Activated CD4-positive, CD25-positive, alpha-beta regulatory T cell treated with anti-CD3 and anti-CD28 coated beads, Interleukin-2, amount 50 U/mL, for 24 hours (primary cell): ENCODE results near the gene PNPLA2.
A peak's percentile ranks its signal among the peaks of the same experiment; 100 is the strongest.

ENCODE experiments used
- ATAC-seq, 2 donors: fragments of 150-1000 bp; cut with Tn5 transposase; one replicate each; pipeline ENCODE4 v1.10.0; 2021; ENCODE audit warnings: mild to moderate bottlenecking in 1 of 2, moderate library complexity in 1 of 2

The PNPLA2 gene

DNA sequence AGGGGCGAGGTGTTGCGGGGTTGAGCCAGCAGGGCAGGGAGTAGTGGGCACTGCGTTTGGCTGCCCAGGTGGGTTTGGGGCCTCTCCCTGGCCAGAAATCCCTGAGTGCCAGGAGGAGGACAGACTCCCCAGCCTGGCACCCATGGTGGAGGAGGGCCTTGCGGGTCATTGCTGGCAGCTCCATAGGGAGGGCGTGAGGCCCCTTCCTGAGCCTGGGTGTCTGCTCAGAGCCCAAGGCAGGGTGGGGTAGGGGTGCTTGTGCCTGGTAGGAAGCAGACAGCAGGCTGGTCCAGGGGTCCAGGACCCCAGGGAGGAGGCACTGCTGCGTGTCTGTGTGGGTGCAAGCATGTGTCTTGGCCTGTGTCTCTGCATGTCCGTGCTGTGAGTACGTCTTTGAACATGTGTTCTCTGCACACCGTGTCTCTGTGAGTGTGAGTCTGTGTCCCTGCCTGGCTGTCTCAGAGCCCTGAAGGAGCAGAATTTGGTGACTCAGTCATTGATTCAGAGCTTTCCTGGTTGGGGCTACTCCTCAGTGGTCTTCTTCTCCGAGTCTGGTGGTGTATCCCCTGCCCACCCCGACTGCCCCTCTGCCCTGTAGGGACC, 27.9 kb downstream of the PNPLA2 start:
- ATAC-seq: no peak

DNA sequence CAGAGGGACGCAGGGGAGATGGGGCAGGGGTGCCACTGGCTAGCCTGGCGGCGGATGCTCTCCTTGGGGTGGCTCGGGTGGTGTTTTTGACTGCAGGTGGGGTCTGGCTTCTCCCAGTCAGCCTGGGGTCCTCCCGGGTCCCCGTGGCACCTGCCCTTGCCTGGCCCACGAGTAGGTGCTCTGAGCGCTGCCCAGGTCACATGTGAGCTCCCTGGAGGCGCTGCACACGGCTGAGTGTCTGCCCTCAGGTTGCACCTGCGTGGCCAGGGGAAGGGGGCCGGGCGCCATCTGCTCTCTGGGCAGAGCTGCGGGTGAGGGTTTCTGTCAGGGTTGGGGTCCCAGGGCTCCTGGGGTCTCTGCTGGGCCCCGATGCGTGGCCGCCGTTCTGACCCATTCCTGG, 29.2 kb downstream of the PNPLA2 start:
- no peak for ATAC-seq

DNA sequence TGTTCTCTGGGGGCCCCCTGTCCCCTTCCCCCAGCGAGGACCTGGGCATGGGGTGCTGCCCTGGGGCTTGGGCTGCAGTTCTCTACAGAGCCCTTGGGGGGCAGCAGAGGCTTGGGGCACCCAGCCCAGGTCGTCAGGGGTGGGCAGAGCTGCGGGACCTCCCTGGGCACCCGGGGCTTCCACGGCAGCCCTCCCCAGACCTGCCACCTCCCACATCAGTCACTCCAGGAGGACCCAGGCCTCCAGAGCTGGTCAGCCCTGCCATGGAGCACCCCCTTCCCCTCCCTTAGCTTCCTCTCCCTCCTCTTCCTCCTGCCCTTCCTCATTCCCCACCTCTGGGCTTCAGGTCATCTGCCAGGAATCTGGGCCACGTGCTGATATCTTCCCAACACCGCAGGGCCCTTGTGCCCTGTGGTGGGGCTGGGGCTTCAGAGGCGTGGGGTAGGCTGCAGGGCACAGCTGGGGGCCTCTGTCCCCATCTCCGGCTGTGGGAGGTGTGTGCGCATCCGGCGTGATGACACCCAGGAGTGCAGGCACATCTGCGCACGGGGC, 29.7 kb downstream of the PNPLA2 start:
- peak; percentile 63 to 65 for ATAC-seq

DNA sequence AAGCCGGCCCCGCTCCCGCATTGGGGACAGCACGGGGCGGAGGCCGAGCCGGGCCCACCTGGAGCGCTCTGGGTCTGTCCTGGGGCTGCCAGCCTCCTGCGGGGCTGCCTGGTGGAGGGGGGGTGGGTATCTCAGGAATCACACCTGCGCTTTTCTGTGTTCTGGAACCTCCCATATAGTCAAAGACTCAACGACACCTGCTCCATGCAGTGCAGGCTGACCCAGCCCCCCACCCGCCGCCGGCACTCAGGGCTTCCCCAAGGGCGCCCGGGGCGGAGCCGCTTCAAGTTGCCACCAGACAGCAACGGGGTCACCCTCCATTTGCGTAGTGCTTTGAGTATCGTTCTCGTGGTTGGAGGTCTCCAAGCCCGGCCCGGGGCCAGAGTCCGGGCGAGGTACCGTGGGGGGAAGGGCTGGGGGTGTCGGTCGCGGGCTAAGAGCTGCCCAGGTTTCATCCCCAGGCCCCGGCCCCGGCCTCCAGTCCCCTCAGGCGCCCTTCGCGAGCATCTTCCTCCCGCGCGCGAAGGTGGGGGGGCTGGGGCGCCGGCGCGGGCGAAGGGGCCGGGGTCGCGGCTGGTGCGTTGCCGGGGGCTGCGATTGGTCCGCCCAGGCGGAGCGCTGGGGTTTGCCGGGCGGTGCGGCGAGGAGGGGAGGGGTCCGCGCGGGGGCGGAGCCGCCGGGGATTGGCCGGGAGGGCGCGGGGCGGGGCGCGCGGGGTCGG, 30.6 kb downstream of the PNPLA2 start:
- peak; percentile 23 to 30 for ATAC-seq

DNA sequence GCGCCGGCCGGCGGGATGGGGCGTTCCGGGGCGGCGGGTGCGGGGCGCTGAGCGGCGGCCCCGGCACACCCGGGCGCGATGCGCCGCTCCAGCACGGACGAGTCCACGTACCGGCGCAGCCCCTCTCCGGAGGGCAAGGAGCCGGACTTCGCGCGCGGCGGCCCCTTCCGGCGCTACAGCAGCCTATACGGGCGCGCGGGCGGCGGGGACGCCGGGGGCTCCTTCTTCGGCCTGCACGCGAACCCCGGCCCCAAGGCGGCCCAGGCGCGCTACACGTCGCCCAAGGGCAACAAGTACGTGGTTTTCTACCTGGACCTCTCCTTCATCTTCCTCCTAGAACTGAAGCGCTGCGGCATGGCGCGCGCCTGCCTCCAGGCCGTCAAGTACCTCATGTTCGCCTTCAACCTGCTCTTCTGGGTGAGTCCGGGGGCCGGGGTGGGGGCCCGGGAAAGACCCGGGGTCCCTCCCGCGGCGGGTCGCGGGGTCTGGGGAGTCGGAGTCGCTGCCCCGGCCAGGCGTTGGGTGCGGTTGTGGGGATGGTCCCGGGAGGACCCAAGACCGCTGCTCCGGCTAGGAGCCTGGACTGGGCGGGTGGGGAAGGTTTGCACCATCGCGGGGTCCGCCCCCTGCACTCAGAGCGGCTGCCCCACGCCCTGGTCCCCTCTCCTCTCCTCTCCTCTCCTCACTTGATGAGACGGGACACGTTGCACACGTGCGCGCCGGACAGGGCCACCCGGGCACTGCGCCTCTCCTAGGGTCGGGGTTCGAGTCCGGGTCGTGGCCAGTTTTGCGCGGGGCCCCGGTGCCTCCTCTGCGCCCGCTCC, 31.4 kb downstream of the PNPLA2 start:
- ATAC-seq: peak in 1 of 2 donors; percentile 3

DNA sequence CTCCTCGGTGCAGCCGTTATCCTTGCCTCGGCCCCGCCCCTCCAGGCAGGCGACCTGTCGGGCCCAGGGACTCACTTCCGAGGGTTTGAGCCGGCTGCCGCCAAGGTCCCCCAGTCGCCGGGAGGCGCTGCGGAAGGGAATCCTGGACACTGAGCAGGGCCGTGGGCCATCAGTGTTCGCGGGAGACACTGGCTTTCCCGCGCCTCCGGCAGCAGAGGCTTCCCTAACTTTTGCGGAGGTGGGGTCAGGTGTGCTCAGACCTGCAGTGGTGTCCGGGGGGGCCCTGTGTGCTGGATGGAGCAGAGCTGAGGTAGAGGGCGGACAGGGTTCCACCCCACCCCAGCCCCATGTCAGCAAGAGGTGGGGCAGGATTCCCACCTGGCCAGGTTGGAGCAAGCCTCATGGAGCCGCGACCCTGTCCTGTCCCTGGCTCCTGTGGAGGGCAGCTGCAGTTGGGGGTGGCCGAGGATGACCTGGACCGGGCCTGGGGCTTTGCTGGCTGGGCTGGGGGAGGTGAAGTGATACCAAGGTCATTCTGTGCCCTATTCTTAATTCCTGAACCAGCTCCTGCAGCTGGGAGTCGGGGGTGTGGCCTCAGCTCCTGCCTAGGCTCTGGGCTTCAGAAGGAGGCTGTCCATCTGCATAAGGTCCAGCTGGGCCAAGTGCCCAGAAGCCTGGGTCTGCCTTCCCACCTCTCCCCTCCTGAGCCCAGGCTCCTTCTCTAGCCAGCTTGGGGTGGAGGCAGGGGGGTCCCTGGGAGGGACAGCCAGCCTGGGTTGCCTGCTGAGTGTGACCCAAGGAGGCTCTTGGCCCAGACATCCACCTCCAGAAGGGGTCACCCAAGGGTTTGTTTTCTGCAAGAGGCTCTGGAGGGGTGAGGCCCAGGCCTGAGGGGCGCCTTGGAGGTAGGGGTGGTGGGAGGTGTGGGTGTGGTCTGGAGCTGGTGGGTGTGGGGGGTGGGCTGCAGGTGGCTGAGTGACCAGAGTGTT, 32.4 kb downstream of the PNPLA2 start:
- ATAC-seq: no peak

DNA sequence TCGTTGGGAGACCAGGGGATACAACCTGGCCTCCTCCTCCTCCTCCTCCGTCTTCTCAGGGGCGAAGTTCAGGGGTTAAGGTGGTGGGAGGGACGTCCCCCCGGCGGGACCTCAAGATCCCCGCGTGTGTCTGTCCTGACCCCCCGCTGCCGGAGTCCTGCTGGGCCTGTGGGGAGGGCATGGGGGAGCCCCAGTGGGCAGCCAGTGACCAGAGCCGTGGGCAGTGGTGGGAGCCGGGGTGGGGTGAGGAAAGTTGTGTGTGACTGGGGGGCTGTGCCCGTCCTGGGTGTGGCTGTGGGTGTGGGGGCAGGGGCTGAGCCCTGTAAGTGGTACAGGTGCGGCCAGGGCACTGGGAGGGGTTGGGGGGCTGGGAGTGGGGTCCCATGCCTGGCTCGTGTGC, 34.0 kb downstream of the PNPLA2 start:
- no peak for ATAC-seq

DNA sequence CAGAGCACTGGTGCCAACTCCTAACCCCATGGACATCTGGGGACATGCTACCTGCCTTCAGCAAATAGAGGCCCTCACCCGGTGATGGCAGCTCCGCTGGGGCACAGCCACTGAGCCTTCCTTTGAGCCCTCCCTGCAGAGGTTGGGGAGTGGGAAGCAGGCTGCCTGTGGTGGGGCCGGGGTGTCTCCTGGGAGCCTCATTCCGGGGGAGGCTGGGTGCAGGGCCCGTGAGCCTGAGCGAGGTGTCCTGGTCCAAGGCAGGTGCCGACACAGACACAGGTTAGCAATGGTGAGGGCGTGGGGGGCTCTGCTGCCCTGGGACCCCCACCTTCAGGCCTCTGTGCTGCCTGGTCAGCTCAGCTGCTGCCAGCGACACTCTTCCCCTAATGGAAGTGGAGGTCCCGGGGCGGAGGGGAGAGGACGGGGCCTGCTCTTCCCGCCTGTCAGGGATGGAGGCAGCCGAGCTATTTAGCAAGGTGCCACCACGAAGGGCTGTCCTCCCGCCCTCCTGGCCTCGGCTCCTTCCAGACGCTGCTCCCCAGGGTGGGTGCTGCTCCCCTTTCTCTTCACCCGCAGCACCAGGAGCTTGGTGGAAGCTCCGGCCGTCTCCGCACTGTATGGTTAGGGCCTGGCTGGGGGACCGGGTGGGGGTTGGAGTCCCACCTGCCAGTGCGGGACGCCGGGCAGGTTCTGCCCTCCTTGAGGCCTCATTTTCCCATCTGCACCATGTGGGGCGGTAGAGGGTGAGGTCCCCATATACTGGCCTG, 35.2 kb downstream of the PNPLA2 start:
- ATAC-seq: no peak

DNA sequence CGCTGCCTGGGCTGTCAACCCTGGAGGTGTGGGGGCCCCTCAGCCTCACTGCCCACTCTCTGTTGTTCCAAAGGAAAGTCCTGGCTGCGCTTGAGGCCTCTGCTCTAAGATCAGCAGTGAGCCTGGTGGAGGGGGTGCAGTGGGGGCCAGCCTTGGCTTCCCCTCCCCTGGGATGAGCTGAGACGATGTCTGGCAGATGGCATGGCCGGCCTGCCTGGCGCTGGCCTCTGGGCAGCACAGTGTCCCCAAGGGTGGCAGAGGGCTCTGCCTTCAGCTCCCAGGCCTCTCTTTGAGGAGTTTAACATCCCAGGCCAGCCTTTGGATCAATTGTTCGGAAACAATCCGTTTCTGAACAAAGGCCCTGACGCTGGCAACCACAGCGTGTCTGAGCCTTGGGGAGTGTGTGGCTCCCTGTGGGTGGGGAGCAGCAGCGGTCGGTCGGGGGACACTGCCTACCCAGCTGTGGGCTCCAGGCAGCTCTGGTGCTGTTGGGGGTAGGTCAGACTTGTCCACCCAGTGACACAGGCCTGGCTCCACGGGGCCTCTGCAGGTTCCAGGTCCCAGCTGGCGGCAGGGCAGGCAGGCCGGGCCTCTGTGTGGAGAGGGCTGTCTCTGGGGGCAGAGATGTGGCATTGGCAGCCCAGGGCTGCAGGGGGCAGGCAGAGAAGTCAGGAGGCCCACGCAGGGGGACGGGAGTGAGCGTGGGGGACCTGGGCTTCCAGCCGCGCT, 36.1 kb downstream of the PNPLA2 start:
- ATAC-seq: no peak

DNA sequence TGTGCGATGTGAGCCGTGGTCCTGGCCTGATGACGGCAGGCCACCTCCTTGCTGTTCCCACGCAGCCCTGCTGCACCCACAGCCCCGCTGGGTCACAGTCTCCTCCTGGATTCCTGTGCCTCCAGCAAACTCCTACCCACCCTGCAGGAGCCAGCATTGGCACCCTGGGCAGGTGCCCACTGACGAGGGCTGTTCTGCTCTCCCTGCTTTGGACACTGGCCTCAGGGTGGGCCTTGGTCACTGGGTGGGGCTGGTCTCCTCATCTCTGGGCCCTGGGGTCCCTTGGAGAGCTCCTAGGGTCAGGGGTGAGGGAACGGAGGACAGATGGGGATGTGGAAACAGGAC, 36.6 kb downstream of the PNPLA2 start:
- no peak for ATAC-seq

DNA sequence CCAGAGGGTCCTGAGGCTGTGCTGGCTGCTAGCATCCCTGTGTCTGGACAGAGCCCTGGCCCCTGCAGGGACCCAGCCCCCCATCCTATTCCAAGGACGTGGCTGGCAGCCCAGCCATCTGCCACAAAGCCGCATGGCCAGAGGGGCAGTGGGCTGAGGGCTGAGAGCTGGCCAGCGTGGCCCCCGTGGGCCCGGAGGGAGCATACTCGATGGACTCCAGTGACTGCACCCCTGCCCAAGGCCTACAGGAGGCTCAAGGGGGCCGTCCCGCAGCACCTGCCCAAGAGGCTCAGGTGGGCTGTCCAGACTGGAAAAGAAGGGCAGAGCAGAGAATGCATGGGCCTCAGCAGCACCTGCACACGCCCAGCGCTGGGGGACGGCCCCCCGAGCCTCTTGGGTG, 37.1 kb downstream of the PNPLA2 start:
- no peak for ATAC-seq

DNA sequence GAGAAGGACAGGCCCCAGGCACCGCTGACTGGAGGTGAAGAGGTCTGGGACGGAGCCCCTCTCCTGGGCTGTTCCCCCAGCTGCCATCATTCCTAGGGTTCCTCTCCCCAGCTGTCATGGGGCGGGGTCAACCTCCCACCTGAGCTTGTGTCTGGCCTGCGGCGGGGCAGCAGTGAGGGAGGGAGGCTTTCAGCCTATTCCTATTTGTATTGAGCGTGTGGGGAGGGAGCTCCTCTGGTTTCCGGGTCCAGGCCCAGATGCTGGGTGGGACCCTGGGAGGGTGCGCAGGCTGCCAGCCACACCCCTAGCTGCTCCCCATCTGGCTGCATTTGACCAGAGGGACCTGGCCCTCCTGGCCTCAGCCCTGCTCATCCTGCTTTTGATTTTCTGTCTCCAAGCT, 37.7 kb downstream of the PNPLA2 start:
- no peak for ATAC-seq

DNA sequence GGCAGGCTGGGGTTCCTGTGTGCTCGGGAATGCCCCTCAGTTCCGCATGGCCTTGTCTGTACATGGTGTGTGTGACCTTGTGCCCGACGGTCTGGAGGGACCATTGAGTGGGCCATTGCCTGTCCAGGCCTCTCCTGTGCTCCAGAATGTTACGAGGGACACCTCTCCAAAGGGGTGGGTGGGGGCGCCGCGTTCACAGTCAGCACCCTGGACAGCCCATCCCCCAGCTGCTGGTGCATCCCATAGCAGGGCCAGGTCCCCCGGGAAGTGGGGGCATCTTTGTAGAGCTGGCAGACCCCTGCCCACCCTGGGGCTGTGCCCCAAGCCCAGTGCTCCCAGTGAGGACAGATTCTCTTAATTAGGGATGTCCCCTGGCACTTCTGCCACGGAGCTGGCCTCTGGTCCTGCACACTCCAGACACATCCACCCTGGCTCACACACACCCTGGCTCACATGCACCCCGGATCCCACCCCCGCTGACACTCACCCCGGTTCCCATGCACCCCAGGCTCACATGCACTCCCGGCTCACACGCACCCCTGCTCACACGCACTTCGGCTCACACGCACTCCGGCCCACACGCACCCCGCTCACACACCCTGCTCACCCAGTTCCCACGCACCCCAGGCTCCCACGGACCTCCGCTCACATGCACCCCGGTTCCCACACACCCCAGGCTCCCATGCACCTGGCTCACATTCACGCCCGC, 39.5 kb downstream of the PNPLA2 start:
- no peak for ATAC-seq

DNA sequence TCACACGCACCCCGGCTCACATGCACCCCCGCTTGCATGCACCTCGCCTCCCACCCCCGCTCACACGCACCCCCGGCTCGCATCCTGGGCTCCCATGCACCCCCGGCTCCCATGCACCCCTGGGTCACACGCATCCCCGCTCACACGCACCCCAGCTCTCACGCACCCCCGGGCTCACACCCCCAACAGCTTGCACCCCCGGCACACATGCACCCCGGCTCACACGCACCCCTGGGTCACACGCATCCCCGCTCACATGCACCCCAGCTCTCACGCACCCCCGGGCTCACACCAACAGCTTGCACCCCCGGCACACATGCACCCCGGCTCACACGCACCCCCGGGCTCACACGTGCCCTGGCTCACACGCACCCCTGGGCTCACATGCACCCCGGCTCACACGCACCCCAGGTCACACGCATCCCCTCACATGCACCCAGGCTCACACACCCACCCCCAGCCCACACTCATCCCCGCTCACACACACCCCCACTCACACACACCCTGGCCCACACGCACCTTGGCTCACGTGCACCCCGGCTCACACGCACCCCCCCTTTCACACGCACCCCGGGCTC, 40.1 kb downstream of the PNPLA2 start:
- no peak for ATAC-seq

DNA sequence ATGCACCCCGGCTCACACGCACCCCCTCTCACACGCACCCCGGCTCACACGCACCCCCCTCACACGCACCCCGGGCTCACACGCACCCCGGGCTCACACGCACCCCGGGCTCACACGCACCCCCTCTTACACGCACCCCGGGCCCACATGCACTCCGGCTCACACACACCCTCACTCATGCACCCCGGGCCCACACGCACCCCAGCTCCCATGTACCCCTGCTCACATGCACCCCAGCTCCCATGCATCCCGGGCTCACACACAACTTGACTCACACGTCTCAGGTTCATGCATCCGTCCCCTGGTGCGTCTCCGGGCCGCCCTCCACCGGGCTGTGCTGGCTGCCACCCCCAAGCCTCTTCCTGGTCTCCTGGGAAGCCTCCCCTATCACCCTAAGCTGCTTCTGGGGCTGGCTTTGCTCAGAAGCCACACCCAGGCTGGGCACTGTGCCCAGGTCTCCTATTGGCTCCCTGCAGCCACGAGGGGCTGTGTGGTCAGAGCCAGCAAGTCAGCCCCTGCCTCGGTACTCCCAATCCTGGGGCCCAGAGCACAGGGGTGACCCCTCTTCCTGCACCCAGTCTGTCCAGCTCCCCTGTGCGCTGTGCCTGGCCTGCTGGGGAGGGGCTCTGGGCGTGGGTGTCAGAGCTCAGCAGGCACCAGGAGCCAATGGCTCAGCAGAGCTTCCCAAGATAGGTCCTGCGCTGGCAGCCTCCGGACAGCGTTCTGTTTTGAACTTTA, 40.8 kb downstream of the PNPLA2 start:
- no peak for ATAC-seq

DNA sequence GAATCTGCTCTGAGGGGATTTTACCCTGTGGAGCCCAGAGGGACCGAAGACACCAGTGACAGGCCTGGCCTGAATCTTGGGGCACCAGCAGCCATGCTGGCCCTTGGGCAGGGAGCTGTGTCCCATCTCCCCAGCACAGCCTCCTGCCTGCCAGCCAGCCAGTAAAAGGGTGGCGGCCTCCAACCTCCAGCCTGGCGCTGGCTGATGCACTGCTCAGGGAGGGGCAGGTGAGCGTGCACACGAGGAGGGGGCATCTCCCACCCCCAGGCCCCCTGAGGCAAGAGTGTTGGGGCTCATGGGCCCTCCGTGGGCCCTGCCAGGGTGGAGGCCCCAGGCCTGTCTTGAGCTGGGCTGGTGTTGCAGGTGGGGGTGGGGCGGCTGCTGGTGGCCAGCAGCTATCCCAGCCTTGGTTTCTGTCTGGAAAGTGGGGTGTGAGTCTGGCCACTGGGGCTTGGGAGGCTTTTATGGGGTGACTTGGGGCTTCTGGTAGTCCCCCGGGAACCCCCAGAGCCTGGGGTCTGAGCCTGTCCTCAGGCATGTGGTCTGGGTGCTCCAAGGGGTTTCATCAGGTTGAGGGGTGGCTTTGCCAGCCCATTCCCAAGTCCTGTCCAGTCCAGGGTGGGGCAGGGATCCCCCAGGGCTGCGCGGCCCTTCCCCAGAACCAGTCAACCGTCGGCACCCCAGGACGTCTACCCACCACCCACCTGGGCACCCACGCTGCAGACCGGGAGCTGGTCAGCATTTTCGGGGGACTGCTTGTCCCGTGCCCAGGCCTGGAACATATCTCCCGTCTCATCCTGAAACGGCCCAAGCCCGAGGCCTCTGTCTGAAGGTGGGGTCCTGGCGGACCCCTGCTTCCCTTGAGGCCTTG, 41.8 kb downstream of the PNPLA2 start:
- ATAC-seq: no peak

DNA sequence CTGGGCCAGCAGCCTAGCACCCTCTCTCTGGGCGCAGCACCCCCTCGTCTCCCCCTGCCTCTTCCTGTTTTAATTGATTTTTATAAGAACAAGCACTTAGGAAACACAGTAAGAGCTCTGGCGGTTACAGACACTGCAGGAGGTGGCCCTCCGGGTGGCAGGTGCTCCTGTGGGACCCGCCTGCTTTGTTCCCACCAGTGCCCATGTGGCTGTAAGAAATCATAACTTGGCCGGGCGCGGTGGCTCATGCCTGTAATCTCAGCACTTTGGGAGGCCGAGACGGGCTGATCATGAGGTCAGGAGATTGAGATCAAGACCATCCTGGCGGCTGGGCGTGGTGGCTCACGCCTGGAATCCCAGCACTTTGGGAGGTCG, 42.4 kb downstream of the PNPLA2 start:
- ATAC-seq: no peak

DNA sequence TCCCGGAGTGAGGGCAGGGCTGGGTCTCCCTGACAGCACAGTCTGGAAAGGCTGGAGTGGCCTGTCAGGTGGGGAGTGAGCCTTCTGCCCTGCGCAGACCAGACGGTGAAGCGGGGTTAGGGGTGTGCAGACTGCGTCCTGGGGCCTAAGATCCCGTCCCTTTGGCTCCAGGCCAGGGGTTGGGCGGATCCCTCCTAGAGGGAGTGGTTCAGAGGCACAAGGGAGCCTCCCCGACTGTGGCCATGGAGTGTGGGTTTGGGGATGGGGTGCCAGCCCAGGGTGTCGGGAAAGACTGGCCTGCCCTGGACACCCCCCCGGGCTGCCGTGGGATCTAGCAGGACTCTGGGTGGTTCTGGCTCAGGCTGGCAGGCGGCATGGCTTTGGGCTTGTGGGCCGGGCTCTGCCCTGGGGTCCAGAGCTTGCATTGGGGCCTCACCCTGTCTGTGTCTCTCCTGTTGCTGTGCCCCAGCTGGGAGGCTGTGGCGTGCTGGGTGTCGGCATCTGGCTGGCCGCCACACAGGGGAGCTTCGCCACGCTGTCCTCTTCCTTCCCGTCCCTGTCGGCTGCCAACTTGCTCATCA, 43.5 kb downstream of the PNPLA2 start:
- ATAC-seq: no peak
